ENCODE results near the gene NIM1K.
"Not testable (repeated sequence)": the region's sequence is repeated elsewhere in the genome, so short reads cannot be mapped to it uniquely, and the experiment has no call there.

The NIM1K gene

GRCh38 chr5:43313035-43313853, 121.2 kb downstream of the NIM1K start, which contains the start of gene HMGCS1:
Gene HMGCS1, minus strand, starts transcription at chr5:43313412. Its CDS starts 14,447 bp downstream, at chr5:43298965.
- peak; percentile 100 for DNase-seq (ENCODE audit: low read depth, low spot score)

DNA sequence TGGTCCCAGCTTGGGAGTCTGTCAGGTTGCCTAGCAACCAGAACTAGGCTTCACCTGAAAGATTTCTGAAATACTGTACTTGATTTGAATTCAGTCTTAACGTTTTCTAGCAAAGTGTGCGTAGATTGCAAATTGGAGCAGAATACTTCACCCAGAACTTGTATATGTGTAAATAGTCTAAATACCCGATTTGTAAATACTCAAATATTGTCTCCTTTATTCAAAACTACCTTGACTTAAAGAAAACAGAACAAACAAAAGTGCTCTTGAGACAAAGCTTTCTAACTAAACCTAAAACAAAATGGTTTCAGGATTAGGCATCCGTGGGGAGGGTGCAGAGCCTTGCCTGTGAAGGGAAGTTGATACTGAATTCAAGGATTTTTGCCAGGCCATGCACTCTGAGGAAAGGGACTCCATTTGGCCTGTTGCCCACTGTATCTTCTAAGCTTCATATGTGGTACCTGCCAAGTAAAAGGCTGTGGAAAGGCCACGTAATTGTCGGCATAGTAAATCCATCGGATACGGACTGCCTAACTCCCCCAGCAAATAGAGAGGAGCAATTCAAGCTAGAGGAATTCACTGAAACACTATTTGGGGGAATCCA, 121.9 kb downstream of the NIM1K start:
- DNase-seq (ENCODE audit: low read depth, low spot score) = peak; percentile 44

DNA sequence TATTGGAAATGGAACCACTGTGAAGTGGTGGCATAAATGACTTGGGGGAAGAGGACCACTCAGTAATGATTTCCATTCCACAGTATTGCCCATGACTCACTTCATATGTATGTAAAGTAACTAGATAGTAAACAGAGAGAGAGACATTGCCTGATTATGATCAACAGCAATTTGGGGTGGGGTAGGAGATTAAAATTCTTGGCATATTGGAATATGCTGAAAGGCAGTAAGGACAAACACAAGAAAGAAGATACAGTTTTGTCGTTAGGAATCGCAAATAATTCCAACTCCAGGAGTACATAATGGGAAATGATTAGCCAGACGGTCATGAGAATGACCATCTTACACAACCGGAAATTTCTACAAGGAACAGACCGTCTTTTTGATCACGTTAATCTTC, 122.7 kb downstream of the NIM1K start:
- no peak for DNase-seq (ENCODE audit: low read depth, low spot score)

DNA sequence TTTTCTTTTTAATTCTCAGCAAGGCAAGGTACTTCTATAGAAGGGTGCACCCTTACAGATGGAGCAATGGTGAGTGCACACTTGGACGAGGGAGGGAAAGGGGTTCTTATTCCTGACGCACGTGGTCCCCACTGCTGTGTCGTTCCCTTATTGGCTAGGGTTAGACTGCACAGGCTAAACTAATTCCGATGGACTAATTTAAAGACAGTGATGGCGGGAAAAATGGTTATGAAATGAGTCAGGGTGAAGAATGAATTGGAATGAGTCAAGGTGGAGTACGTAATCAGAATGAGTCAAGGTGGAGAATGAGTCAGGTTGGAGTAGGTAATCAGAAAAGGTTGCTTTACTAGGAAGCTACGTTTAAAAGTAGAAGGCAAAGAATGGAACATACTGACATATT, 123.2 kb downstream of the NIM1K start:
- peak; percentile 35 for DNase-seq (ENCODE audit: low read depth, low spot score)

DNA sequence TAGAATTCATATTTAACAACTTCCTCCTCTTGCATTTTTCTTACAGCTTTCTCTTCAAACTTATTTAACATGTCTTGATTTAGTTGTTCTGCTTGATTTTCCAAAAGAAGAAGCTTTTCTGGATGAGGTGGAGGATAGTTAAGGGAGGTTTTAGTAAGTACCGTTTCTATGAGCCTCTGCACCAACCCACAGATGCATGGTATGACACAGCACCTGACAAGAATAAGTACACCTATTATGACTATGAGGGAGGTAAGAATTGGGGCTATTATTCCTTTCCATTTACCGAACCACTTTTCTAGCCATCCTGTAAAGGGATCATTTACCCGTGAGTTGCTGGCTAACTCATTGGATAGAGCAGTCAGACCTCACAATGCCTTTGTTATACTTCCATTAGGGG, 123.7 kb downstream of the NIM1K start:
- no peak for DNase-seq (ENCODE audit: low read depth, low spot score)

- DNase-seq (ENCODE audit: low read depth, low spot score) = no peak
These were observed 124.4 kb downstream of the NIM1K start for GRCh38 chr5:43316421-43316820.

- no peak for DNase-seq (ENCODE audit: low read depth, low spot score)
These were observed 128.8 kb downstream of the NIM1K start for GRCh38 chr5:43320846-43321245.

DNA sequence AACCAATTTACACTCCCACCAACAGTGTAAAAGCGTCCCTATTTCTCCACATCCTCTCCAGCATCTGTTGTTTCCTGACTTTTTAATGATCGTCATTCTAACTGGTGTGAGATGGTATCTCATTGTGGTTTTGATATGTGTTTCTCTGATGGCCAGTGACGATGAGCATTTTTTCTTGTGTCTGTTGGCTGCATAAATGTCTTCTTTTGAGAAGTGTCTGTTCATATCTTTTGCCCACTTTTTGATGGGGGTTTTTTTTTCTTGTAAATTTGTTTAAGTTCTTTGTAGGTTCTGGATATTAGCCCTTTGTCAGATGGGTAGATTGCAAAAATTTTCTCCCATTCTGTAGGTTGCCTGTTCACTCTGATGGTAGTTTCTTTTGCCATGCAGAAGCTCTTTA, 131.5 kb downstream of the NIM1K start:
- DNase-seq (ENCODE audit: low read depth, low spot score) = not testable (repeated sequence)

GRCh38 chr5:43325624-43326023, 133.6 kb downstream of the NIM1K start:
- DNase-seq (ENCODE audit: low read depth, low spot score) = not testable (repeated sequence)

Data from astrocyte of the hippocampus (primary cell).